GM12878 (cell line): ENCODE results near the gene AQP2.

Experiments used
- ZNF384 ChIP-seq: IDR thresholded peaks from 2 replicates; pipeline ENCODE4 v1.6.1; 2012; ENCODE audit warnings: low read depth, mild to moderate bottlenecking, low read length, improper control_type of control experiment, borderline replicate concordance
- TF ChIP-seq, protein P1 (sequence below), 3 experiments: IDR thresholded peaks in 2 of 3; conservative IDR thresholded peaks in 1 of 3; 2 replicates each; pipeline ENCODE4 v1.5.1; 2011; ENCODE audit warnings: low read depth in 3 of 3, low read length in 3 of 3, mild to moderate bottlenecking in 3 of 3, control low read depth in 2 of 3, moderate library complexity in 2 of 3, inconsistent platforms in 1 of 3, mixed read lengths in 1 of 3; ENCODE audit not compliant: control insufficient read depth in 2 of 3, insufficient read depth in 1 of 3; ENCODE audit errors: extremely low read depth in 1 of 3

- TF ChIP-seq, protein P1, sequence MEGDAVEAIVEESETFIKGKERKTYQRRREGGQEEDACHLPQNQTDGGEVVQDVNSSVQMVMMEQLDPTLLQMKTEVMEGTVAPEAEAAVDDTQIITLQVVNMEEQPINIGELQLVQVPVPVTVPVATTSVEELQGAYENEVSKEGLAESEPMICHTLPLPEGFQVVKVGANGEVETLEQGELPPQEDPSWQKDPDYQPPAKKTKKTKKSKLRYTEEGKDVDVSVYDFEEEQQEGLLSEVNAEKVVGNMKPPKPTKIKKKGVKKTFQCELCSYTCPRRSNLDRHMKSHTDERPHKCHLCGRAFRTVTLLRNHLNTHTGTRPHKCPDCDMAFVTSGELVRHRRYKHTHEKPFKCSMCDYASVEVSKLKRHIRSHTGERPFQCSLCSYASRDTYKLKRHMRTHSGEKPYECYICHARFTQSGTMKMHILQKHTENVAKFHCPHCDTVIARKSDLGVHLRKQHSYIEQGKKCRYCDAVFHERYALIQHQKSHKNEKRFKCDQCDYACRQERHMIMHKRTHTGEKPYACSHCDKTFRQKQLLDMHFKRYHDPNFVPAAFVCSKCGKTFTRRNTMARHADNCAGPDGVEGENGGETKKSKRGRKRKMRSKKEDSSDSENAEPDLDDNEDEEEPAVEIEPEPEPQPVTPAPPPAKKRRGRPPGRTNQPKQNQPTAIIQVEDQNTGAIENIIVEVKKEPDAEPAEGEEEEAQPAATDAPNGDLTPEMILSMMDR (IDR thresholded peaks at IDR 0.05 in 2 of 3, conservative IDR thresholded peaks at IDR 0.05 in 1 of 3; ENCODE audit: control insufficient read depth in 2 of 3, extremely low read depth in 1 of 3, insufficient read depth in 1 of 3, low read depth in 3 of 3, low read length in 3 of 3): no peak
- no peak for TF ChIP-seq ZNF384
These were observed 15.3 kb downstream of the AQP2 start for GRCh38 chr12:49965836-49966235.
